Left renal pelvis (tissue), 4 donors: ENCODE data around the gene CEP57L1. TPM values are rescaled to one million over a fixed set of nuclear protein-coding genes. Genes with fewer than 3 reads are reported as not detected.
"Not testable (repeated sequence)": the region's sequence is repeated elsewhere in the genome, so short reads cannot be mapped to it uniquely, and the experiment has no call there.

Experiments
- DNase-seq, 4 donors: peaks; one replicate each; pipeline ENCODE4 v3.0.0-alpha.2; 2013; ENCODE audit warnings: low read depth in 4 of 4, low spot score in 3 of 4
- polyA plus RNA-seq, 4 donors: library from polyadenylated mRNA; unstranded; fragments of 120-200 nt; gene quantifications; one replicate each; pipeline ENCODE4 v1.2.1, GENCODE V29; 2013; ENCODE audit not compliant: insufficient read length in 4 of 4

The CEP57L1 gene
- polyA plus RNA-seq, 4 donors, result 22.1 to 32.1 (median 24.0) TPM

DNA sequence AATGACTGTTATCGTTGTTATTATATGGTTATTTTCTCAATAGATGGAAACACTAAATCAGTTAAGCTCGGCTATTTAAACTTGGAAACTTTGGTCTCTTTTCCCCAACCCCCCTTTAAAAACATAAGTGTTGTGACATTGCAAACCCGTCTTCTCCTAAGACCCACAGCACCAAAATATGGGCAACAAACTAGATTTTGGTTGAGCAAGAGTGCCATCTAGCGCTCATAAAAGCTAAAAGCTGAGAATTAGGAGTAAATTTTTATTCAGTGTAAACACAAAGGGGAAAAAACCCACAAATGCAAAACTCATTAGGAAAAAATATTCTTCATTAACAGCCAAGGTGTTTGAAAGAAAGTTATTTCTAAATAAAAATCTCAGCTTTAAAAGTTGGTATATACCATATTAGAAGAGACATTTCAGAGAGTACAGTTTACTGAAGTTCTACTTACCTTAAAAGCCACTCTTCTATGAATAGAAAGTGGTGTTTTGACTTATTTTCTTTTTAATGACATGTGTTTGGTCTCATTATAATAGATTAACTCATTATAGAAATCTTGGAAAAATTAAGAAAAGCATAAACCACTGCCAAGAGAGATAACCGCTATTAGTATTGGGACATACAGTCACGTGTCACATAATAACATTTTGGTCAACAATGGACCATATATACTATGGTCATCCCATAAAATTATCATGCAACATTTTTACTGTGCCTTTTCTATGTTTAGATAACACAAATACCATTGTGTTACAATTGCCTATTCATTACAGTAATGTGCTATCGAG, 21.8 kb upstream of the CEP57L1 start:
- peak in 2 of 4 donors; percentile 58 to 63 for DNase-seq

- DNase-seq, result no peak
Measured at GRCh38 chr6:109074133-109074415, 21.2 kb upstream of the CEP57L1 start.

DNA sequence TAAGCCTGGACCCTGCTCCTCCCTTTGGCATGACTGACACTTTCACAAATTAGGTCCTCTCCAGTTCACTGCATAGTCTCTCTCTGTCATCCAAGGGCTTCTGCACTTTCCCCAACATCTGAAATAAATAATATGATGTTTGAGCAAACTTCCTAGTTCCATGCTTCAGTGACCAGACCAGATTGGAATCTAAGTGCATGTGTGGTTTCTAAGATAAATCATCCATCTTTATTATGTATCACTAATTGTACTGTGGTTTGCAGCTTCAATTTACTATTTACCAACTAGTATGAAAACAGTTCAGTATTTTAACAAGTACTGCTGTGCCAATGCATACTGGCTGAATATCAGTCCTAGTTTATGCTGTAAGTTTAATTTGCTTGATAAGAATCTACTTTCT, 19.4 kb upstream of the CEP57L1 start:
- no peak for DNase-seq

DNA sequence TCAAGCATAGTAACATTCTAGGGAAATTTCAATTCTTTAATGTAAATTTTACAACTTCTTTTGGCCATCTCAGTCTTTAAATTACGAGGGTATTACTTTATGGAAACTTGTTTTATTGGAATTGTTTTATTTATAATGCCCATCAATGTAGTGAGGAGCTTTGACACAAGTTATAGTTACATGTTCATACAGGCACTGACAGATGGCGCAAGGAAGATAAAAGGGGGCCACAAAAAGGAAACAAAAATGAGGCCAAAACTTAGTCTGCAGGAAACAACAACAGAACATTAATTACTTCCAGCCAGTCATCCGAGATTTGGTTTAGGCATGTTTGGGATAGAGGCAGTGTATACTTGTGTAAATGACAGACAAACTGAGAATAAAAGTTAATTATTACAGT, 18.9 kb upstream of the CEP57L1 start:
- no peak for DNase-seq

DNA sequence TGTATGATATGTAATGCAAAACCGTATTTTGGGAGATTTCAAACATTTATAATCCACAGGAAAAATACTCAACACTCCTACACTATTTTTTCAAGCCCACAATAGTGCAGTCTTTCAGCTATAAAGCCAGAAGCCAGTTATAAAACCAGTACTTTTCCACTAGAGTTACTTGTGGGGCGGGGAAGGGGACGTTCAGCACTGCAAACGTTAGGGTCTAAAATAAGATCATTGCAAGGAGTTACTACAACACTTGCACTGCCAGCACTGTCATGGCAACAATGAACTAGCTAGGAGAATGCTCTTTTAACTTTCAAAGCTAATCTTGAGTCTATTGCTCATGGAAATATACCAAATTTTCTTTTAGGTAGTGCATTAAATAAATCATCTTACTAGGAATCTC, 15.3 kb upstream of the CEP57L1 start:
- no peak for DNase-seq

DNA sequence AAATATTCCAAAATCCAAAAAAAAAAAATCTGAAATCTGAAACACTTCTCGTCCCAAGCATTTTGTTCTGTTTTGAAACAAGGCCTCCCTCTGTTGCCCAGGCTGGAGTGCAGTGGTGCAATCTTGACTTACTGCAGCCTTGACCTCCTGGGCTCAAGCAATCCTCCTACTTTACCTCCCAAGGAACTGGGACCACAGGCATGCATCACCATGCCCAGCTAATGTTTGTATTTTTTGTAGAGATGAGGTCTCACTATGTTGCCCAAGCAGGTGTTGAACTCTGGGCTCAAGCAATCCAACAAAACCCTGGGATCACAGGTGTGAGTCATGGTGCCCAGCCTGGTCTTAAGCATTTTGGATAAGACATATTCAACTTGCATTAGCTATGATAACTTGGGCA, 14.3 kb upstream of the CEP57L1 start:
- DNase-seq, result no peak

DNA sequence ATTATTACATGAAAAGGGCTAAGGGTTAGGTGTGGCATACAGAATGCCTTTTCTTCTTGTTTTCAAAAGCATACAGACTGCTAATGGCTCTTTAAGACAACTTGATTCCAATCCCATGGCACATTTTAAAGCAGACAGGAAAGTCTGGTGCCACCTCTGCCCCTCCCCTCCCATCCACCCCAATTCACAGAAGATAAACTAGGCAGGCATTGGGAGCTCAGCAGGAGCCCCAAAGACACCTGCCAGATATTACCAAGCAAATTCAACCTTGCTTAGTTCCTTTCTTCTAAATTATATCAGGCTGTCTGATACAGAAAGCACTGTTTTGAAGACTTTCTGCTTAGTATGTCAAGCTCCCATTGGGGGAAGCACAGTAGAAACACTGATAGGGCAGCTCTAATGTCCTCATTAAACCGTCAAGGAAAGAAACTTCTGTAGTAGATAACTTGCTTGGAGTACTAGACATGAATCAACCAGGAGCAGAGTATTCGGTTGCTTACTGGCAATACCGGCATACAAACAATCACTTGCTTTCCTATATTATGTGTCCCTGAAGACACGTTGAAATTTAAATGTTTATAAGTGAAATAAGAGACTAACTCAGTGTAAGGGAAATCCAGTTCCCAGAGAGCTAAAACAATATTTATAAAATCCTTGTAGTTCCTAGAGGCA, 13.7 kb upstream of the CEP57L1 start:
- no peak for DNase-seq

GRCh38 chr6:109082188-109082577, 13.1 kb upstream of the CEP57L1 start:
- no peak for DNase-seq

GRCh38 chr6:109083657-109084056, 11.7 kb upstream of the CEP57L1 start:
- DNase-seq, result no peak

DNA sequence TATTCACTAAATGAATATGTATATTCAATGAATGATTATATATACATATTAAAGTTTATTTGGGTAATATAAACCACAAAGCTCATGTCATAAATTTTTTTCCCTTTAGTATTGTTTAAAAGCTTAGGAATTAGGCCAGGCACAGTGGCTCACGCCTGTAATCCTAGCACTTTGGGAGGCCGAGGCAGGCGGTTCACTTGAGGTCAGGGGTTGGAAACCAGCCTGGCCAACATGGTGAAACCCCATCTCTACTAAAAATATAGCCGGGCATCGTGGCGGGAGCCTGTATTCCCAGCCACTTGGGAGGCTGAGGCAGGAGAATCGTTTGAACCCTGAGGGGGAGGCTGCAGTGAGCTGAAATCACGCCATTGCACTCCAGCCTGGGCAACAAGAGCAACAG, 11.2 kb upstream of the CEP57L1 start:
- DNase-seq, result not testable (repeated sequence)

DNA sequence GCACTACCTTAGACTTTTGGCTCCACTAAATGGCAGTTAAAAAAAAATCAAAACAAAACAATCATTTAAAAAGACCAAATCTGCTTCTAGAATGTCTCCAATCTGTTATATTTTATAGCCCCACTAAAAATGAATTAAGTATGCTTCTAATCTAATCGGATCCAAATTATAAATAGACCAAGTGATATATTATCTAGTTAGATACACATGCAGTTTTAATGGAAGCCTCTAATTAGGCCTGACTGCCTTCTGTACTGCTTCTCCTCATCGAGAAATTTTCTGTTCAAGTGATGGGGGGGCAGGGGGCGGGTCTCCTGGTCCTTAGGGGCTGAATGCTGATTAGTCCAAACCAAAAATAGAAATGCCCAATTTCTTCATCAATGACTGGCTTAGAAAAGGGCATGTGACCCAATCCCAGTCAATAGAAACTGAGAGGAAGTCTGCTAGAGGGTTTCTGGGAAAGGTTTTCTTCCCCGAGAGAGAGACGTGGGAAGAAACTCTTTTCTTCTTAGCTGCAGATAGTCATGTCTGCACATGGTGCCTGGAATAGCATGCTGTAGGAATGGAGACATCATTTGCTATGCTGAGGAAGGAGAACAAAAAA, 7.5 kb upstream of the CEP57L1 start:
- DNase-seq, result no peak

DNA sequence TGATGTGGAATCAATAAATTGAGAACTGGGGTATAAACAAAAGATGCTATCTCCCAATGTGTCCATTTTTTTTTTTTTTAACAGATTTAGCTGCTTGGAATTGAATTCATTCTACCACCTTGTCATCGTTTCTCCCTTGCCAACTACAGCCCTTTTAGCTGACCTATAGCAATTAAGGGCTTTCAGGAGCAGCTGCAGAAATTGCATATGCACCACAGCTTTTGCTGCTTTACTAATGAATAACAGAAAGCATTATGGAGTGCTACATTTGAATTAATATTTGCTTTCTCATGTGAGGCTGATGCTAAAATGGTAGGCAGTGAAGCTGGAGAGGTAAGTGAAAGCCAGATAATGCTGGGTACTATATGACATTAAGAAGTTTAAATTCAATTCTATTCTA, 6.3 kb upstream of the CEP57L1 start:
- DNase-seq, result no peak

DNA sequence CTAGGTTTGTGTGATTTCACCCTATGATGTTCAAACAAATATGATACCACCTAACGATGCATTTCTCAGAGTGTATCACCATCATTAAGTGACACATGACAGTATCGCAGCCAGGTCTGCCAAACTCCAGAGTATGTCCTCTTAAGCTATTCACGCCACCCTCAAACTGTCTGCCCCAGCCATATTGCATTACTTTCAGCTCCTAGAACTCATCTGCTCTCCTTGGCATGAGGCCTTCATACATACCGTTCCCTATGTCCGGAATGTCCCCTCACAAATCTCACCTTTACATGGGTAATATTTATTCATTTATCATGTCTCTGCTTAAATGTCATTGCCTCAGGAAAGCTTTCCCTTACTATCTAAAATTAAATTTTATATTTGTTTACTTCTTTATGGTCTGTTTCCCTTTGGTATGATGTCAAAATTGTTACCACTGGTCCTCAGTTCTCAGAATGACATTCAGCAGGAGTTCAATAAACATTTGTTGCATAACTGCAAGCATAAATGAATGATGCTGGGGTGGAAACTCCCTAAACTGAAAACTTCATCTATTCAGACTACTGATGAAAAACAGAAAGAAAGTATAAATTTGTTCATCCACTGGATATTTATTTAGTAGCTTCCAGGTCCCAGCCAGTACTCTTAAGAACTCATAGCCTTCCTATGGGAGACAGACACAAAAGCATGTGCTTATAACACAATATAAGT, 3.8 kb upstream of the CEP57L1 start:
- no peak for DNase-seq

- no peak for DNase-seq
Measured at GRCh38 chr6:109092074-109092473, 3.2 kb upstream of the CEP57L1 start.

- DNase-seq, result no peak
Measured at GRCh38 chr6:109093732-109094415, 1.4 kb upstream of the CEP57L1 start.

DNA sequence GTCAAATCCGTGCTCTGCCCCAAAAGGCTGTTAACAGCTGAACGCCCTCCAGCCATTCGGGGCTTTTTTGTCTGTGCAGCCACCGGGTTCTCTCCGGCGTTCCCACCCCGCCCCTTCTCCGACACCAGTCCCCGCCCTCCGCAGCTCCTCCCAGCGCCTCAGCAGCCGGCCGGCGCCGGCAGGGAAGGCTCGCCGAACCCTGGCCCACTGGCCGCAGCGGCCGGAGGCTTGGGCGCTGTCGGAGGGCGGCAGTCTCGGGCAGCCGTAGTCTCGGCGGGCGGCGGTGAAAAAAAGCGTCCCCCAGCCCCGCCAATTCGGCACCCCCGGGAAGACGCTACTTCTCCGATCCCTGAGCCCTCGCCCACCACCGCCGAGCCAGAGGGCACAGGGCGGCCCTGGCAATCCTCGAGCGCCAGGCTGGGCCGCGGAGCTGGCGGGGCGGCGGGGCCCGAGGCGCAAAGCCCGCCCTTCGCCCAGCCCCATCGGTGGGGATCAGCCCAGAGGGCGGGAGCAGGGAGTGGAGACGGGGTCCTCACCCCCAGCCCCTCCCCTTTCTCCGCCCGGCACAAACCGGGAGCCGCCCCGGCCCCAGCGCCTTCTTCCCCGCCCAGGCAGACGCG, 781 bp upstream of the CEP57L1 start, which contains the start of gene SESN1:
SESN1 (minus strand) TSS at position 431 of the 620 bp plus-strand sequence. CDS start 773 bp downstream, outside the sequence.
- DNase-seq, result peak; percentile 75 to 86 (median 84)

DNA sequence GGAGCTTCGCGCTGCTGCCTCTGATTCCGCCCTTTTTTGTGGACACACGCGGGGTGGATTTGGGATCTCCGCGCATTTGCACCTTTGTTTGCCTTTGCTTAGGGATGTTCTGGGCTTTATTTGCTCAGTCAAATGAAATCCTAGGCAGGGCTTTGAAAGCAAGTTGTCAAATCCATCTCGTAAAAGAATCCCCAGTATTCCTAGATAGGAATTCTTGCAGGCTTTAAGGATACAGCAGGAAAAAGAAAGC, 453 bp downstream of the CEP57L1 start:
- no peak for DNase-seq

GRCh38 chr6:109096208-109096607, 901 bp downstream of the CEP57L1 start:
- DNase-seq, result no peak

DNA sequence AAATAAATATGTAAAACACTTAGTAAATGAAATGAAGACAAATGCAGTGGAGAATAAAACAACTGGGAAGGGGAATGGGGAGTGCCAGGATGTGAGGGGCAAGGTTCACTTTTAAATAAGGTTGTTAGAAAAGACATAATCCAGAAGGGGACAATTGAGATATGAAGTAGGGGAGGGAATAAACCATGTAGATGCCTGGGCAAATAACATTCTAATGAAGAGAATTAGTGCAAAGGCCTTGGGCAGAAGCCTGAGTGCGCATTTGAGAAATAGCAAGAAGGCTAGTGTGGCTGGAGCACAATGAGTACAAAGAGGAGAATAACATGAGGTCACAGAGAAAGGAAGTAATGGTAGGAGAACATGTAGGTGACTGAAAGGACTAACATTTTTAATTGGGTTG, 2.4 kb downstream of the CEP57L1 start:
- DNase-seq, result no peak

DNA sequence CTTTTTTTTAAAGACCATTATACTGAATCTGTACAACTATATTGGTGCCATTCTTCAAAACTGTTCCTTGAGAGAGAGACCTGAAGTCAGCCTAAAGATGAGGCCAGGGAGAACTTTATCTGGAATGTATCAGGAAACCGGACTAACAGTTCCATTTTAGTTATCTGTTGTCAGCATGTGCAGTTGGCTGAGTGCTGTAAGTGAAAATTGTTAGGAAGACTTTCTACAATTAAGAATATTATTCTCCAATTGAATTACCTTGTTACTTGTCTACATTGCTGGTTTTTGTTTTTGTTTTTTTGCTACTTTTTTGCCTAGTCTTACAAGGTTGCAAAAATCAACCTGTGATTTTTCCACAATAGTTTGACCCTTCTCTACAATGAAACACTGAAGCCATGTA, 7.5 kb downstream of the CEP57L1 start:
- no peak for DNase-seq

DNA sequence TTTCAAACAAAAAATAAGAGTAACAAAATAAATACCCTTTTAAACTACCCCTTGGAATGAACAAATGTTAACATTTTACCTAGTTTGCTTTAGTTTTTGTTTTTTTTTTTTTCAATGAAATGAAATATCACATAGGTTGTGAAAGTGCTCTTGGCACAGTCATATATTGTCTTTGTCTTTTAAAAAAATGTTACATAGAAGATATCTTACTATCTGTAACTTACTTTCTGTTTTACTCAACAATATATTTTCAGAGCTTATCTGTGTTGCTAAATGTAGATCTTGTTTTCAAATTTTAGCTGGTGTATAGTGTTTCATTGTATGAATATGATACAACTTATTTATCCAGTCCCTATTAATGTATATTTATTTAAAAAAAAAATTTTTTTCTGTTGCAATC, 8.6 kb downstream of the CEP57L1 start:
- no peak for DNase-seq
